HG02852 (cell line): ENCODE data around the gene RETREG1.

Experiments used
- ATAC-seq: cut with Tn5 transposase; IDR thresholded peaks from one replicate; pipeline ENCODE4 v1.9.1; 2021; ENCODE audit warnings: mild to moderate bottlenecking, moderate library complexity; ENCODE audit not compliant: unreplicated experiment

Gene RETREG1

GRCh38 chr5:16531063-16531648, 85.6 kb downstream of the RETREG1 start:
- no peak for ATAC-seq

- ATAC-seq, result no peak
Measured at GRCh38 chr5:16529306-16529705, 87.5 kb downstream of the RETREG1 start.

GRCh38 chr5:16528382-16529110, 88.3 kb downstream of the RETREG1 start:
- no peak for ATAC-seq

GRCh38 chr5:16525651-16526050, 91.1 kb downstream of the RETREG1 start:
- ATAC-seq, result no peak

GRCh38 chr5:16524286-16524685, 92.5 kb downstream of the RETREG1 start:
- no peak for ATAC-seq

GRCh38 chr5:16521521-16522483, 95.0 kb downstream of the RETREG1 start:
- no peak for ATAC-seq

- ATAC-seq, result no peak
Measured at GRCh38 chr5:16520841-16521240, 96.0 kb downstream of the RETREG1 start.

GRCh38 chr5:16519435-16519834, 97.4 kb downstream of the RETREG1 start:
- no peak for ATAC-seq

- no peak for ATAC-seq
Measured at GRCh38 chr5:16518606-16519005, 98.2 kb downstream of the RETREG1 start.

- ATAC-seq, result no peak
Measured at GRCh38 chr5:16515532-16515931, 101.3 kb downstream of the RETREG1 start.

- ATAC-seq, result no peak
Measured at GRCh38 chr5:16510098-16510497, 106.7 kb downstream of the RETREG1 start.

GRCh38 chr5:16508730-16509531, 107.9 kb downstream of the RETREG1 start:
- ATAC-seq, result no peak

GRCh38 chr5:16507716-16508115, 109.1 kb downstream of the RETREG1 start:
- no peak for ATAC-seq

GRCh38 chr5:16505904-16506303, 110.9 kb downstream of the RETREG1 start:
- no peak for ATAC-seq

- ATAC-seq, result no peak
Measured at GRCh38 chr5:16505140-16505891, 111.5 kb downstream of the RETREG1 start.

GRCh38 chr5:16504571-16504970, 112.2 kb downstream of the RETREG1 start:
- no peak for ATAC-seq

- ATAC-seq, result no peak
Measured at GRCh38 chr5:16502866-16503265, 113.9 kb downstream of the RETREG1 start.

GRCh38 chr5:16500024-16500423, 116.8 kb downstream of the RETREG1 start:
- no peak for ATAC-seq

- ATAC-seq, result no peak
Measured at GRCh38 chr5:16497546-16497945, 119.3 kb downstream of the RETREG1 start.

GRCh38 chr5:16493261-16493660, 123.5 kb downstream of the RETREG1 start:
- ATAC-seq, result no peak
